T-helper 1 cell treated with Interleukin-12 subunit alpha and Interleukin-12 subunit beta and Interleukin-4 antibody, amounts not matched to agents 30 ng/mL and 1 ng/mL, for 36 hours (primary cell): ENCODE data around the gene ASIC2. TPM values are rescaled to one million over a fixed set of nuclear protein-coding genes. Genes with fewer than 3 reads are reported as not detected.

Experiments used
- intact Hi-C: fragments of 100-400 bp; cut with micrococcal nuclease; formaldehyde crosslinking; loops from one replicate; pipeline ENCODE4 v1.15.1; 2024
- total RNA-seq: library from RNA; stranded (reverse); gene quantifications from 2 replicates; pipeline ENCODE4 v1.2.3, GENCODE V29; 2022

ASIC2 gene
- total RNA-seq, 1 donor from 2014 or later = not detected

DNA sequence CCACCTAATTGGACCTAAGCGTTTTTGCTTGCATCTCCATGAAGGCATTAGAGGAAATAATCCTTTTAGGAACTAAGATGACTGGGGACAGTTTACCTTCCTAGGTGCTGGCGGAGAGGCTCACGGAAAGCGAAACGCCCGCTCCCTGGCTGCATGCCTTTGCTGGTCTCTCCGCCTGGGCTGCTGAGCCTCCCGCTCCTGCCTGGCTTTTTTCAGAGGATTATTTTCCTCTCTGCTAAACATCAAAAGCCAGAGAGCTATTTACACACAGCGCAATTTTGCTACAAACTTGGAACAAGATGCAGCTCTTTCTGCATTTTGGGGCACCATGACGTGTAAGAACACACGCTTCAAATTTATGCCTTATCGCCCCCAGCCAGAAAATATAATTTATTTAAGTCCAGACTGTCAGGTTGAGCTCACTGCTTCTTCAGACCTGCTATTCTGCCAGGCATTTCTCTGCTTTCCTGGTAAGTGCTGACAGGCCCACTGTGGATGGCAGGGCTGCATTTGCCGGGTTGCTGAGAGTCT lies 177.0 kb downstream of the ASIC2 start:
- intact Hi-C loops = no loop called here

DNA sequence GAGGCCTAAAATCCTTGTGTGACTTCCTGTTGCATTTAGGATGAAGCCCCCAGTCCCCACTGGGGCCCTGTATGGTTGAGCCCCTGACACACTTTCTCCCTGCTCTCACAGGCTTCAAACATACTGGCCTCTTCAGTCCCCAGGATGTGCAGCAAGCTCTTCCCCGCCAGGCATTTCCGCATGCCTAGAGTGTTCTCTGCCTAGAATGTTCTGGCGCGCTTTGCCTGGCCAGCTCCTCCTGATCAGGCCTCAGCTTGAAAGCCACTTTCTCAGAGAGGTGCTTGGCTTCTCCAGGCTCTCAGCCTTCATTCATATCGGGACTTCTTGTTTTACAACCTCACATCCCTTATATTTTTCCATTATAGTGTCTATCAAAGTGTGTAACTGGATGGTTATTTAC lies 177.7 kb downstream of the ASIC2 start:
- intact Hi-C loops = no loop called here

DNA sequence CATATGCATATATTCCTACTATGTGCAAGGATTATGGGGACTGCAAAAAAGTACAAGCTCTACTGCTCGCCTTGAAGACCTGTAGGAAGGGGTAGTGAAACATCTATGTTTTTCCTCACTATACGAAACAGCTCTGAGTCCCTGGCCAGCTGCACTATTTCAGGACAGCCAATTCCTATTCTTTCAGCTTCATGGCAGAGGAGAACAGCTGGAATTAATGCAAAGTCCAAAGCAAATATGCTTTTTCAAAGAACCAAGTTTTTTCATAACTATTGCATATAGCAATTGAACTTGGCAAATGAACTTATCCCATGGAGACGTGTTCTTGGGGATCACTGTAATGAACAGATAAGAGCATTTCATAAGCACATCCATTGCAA lies 179.1 kb downstream of the ASIC2 start:
- intact Hi-C loops = no loop called here

DNA sequence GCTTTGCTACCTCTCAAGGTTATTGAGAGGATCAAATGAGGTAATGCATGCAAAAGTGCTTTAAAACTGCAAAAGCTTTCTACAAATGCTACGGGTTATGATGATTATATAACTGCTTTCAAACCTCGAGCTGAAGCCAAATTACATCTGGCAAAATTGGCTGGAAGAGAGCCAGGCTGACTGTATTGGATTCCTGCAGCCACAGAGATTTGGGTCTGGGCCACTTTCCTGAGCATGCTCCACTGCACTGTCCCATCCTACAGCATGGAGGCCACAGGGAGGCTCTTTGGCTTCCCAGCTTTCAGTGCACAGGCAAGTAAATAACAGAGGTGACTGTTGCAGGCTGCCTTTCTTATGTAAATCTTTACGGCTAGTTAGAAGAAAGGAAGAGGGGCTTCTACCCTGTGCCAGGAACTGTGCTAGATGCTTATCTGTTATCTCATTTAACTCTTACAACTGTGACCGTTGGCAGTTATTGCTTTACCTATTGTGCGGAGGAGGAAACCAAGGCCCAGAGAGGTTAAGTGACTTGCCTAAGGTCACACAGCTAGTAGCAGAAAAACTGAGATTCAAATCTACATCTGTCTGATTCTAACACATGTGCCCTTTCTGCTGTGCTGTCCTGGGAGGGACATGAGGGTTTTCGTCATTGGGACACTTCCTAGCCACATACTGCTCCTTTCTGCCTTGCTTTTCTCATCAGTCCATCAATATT lies 179.7 kb downstream of the ASIC2 start:
- intact Hi-C loops = no loop called here

DNA sequence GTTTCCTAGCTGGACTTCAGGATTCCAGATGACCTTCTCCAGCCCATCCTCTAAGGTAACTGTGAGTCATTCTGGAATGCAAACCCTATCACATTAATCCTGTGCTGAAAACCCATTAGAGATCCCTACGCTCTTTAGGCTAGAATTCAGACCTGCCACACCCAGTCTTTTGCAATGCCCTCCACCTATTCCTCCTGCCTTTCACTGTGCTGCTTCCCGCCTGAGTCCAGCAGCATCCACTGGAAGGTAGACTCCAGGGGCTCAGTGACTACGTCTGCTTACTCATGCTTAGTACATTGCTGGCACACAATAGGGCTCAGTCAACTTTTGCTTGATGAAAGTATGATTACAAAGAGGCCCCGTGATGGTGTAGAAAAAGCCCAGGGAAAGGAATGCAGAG lies 180.3 kb downstream of the ASIC2 start:
- intact Hi-C loops = no loop called here

DNA sequence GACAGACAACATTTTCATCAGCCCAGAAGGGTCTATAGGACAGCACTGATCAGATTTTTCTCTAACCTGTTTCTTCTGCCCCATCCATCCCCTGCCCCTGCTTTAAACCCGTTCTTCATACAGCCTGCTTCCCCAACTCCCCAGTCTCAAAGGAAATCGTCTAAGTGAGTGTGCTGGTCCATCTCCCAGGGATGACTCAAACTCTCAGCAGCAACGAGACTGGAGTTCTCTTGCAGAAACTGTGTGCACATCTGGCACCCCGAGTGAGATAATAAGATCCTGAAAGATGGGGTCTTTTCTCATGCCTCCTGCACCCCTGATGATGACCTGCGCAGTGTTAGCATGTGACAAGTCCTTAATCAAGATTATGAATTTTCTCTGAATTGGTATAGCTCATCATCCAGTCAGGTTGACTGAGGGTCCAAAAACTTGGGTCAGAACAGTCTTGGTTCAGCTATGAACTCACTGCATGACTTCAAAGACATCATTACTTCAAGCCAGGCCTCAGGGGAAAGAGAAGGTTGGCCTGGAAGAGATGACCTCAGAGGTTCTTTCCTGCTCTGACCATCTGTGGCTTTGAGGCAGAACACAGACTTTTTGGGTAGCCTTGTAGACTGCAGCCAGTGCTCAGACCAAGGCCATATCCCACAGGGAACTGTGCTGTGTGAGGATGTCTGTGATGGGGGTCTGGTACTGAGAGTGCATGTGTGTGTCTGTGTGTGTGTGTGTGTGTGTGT lies 183.6 kb downstream of the ASIC2 start:
- intact Hi-C loops = no loop called here

DNA sequence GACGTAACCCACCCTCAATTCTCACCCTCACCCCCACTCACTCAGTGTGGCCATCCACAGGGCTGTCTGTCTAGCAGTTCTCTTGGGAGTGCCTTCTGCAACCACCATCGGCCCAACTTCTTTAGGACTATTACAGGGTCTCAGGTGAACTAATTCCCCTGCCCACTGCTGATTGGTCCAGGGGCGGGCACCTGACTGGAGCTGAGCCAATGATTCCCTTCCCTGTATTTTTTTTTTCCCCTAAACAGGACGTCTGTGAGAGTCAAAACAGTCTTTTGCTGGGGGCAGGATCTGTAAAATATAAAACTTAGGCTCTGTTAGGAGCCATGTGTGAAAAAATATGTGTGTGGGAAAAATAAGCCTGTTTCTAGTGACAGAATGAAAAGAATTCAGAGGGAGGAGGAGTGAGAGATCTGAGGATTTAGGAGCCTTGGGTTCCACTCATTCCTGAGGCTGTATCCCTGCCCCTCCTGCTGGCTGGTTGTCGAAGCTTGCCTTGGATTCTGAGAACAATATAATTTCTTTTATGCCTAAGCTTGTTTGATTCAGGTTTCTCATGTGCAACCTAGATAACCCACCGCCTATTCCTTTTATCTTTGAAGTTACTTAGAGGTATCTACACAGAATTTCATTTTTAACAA lies 186.4 kb downstream of the ASIC2 start:
- intact Hi-C loops = no loop called here

DNA sequence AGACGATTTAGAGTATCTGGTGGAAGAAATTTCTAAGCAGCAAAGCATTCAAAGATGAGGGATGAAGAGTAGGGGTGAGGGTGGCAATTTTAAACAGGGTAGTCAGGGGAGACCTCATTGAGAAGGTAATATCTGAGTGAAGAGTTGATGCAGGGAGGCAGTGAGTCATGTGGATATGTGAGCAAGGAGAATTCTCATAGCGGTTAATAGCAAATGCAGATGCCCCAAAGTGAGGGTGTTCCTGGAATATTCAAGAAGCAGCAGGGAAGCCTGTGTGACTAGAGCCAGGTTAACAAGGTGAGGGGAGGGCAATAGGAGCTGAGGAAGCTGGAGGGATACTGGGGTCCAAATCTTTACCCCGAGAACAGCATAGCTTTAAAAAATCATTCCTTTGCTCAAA lies 187.2 kb downstream of the ASIC2 start:
- intact Hi-C loops = no loop called here

DNA sequence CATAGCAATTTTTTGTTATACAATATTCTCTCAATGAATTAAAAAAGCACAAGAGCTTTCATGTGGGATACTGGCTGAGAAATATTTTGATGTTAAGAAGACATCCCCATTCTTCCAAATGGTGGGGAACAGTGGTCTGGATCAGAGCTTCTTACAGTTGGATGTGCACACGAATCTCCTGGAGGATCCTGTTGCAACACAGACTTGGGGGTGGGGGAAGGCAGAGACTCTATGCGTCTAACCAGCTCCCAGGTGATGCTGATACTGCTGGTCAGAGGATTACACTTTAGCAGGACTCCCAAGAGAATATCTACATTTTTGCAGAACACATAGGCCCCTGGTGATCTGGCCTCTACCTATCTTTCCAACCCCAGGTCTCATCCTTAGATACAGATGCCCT lies 193.2 kb downstream of the ASIC2 start:
- intact Hi-C loops = no loop called here

DNA sequence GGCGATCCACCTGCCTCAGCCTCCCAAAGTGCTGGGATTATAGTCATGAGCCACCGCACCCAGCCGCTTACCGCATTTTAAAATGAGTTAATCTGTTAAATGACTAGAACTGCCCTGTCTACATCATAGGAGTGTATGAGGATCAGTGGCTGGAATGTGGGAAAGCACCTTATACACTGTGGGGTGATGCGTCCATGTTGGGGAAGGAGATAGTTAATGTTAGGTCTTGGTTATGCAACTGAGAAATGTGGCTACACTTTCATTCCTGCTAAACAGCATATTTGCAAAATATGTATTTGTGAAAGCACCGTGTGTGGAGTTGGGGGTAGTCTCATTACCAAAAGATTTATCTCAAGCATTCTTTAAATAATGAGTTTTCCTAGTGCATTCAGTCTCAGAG lies 193.8 kb downstream of the ASIC2 start:
- intact Hi-C loops = no loop called here

DNA sequence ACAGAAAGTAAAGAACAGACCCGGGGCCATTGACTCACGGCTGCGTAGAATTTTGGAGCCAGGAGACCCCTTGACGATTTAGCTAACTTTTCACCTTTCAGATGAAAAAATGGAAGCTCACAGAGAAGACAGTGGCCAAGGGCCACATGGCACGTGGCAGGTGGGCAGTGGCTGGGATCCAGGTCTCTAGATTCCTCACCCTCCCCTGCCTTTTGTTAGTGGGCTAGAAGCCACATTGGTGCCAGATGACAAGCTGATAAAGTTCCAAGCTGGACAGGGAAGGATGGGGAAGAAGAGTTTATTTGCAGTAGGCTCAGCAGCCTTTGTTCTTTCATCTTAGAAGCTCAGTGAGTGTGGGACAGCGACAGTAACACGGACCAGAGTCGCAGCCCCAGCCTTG lies 195.7 kb downstream of the ASIC2 start:
- intact Hi-C loops = no loop called here

DNA sequence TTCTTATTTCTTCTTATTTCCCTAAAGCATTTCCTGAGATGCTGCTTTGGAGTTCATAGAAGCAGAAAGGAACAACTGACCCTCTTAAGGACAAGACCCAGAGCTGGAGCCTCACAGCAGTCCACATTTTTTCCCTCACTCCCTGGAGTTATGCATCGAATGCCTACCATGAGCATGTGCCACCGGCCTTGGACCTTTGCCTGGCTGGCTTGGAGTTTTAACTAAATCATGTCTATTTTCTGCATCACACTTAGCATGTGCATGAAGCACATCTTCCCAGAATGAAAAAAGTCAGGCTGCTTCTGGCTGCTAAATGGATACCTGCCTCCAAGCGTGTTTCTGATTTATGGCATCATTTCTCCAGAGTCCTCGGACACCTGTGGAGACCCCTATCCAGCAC lies 196.9 kb downstream of the ASIC2 start:
- intact Hi-C loops = no loop called here

DNA sequence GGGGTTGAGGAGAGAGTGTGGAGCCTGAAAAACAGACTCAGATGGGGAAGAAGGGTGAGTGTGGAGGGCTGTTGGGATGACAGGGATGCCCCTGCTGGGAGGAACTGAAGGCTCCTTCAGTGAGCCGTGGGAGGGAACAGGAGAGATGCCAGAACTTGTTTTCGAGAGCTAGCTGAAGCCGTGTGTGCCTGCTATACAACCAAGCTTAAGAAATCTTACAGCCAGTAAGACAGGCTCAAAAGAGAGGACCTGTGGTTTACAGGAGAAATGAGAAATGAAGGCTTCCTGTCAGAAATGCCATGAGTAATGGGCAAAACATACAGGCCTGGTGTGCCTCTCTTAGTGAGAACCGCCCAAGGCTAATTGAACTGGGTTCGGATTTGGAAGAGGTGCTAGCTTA lies 201.8 kb downstream of the ASIC2 start:
- intact Hi-C loops = no loop called here

DNA sequence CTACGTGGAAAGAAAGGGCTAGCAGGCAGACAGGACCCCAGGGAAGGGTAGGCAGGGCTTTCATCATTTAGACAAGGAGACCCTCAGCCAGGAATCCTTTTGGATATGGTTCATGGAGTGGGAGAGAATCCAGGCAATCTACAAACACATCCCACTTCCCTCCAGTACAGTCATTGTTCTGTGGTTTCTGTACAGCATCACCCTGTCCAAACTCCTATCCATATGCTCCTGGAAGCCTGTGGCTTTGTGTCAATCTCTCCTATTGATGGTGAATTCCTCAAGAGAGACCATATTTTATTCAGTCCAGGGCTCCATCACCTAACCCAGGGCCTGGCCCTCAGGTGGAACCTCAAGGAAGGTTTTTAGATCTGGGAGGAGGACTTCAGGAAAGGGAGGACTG lies 202.3 kb downstream of the ASIC2 start:
- intact Hi-C loops = no loop called here

DNA sequence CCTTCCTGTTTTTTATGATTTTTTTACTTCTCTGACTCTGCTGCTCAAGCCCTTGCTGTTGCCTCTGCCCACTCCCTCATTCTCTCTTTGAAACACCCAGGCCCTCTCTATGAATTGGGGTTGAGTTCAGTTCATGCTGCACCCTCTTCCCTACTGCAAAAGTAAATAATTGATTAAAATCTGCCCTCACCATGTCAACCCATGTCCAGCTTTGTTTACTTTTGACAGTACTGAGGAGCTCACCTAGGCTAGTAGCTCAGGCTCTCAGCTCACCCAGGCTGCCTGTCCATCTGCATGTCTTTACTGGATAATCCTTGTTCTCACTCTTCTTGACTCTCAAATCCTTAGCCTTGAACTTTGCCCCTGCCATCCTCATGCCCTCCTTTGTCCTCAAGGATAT lies 206.2 kb downstream of the ASIC2 start:
- intact Hi-C loops = no loop called here

DNA sequence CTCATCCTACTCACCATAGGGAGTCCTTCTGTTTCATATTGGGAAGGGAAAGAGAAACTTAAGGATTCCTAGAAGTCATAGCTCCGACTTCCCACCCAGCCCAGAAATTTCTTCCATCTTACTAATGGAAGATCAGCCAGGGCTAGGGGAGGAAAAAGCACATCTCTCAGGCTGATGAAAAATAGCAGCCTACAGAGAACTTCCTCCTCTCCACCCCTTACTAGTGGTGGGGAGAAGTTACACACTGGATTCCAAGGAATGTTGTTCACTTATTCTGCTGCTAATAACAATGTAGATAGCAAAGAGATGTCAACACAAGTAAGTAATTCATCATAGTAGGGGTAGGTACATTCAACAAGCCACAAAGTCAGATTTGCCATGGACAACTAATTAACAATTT lies 207.1 kb downstream of the ASIC2 start:
- intact Hi-C loops = no loop called here

DNA sequence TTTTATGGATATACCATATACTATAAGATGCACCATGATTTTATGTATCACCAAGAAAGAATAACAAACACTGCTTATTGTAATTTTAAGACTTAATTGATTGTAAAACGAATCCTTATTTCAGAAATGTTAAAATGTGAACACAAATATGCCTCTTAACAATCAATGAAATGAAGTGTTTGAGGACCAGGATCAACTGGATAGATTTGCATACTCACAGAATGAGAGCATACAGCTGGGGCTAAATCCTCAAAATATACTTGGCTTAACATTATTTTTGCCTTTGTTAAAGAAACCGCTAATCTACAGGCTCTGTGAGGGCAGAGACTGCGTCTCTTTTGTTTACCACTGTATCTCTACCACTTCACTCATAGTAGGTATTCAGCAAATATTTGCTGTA lies 207.8 kb downstream of the ASIC2 start:
- intact Hi-C loops = no loop called here

DNA sequence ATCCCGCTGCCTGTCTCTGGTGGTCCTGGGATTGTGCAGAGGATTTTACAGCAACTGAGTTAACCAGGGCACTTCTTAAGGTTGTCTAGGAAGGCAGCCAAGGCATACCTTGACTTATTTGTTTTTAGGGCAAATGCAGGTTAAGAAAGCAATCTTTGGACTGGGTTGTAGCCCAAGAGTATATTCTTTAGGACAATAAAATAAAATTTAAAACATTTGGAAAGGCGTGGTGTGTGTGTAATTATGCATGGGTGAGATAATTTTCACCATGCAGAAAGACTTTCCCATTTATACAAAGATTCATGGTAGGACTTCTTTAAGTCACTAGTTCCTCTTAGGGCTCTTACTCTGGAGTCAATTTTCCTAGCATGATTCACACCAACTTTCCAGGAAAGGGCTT lies 208.3 kb downstream of the ASIC2 start:
- intact Hi-C loops = no loop called here

DNA sequence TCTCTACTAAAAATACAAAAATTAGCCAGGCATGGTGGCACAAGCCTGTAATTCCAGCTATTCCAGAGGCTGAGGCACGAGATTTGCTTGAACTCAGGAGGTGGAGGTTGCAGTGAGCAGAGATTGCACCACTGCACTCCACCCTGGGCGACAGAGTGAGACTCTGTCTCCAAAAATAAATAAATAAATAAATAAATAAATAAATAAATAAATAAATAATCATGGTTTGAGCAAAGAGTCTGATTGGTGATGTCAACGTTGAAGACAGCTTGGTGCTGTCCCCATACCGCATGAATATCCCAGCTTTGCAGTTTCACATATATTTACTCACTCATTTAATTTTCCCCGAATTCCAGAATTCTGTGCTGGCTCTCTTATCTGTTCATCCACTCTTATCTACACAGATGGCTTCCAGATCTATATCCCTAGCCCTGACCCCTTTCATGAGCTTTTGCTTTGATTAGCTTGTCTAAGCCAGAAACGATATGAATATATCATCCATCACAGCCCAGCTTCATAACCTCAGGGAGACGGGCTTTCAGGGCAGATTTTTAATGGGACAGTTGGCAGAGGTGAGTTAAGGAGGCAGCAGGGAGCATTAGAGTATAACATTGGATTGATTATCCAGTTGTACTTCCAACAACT lies 210.4 kb downstream of the ASIC2 start:
- intact Hi-C loops = no loop called here

DNA sequence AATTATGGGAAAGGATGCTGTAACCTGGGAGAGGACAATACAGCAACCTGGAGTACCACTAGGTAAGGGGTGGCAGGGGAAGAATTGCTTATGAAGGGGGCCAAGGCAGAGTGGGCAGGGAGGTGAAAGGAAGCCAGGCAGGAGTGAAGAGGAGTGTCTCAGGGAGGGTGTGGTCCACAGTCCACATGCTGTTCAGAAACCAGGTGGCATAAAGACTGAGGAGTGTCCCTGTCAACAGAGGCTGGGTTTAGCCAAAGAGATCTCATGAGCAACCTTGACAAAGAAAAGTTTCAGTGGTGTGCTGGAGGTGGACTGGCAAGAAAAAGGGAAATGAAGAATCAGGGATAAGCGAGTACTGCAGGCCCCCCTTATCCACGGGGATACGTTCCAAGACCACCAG lies 213.0 kb downstream of the ASIC2 start:
- intact Hi-C loops = no loop called here

DNA sequence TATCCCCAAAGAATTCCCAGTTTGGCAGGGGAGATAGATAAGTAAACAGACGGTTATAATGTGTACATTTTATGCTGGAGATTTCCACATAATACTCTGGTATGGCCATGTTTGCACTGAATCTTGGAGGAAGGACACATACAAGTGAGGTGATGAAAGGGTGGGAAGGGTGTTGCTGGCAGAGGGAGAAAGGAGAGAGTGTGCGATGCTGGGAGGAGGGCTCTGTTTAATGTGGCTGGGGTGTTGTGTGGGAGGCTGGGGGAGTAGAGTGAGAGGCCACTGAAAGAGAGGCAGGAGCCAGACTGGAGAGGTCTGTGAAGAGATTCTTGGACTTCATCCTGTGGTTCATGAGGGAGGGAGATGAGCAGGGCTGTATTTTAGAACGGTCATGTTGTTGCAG lies 213.9 kb downstream of the ASIC2 start:
- intact Hi-C loops = no loop called here

DNA sequence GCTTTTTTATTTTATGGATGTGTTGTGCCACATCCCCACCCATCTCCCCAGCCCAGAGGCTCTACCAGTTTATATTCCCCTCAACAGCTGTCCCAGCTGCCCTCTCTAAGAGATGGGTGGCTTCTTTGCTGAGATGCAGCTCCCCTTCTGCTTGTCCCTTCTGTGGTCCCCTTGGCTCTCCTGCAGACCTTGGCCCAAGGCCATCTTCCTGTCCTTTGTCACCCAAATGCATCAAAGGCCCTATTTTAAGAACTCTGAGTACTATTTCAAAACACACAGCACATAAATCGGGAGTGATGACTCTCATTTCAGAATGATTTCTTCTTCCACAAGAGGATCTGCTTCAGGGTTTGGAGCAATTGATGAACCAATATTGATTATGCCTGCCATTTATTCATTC lies 216.1 kb downstream of the ASIC2 start:
- intact Hi-C loops = no loop called here
